KMS-11 (cell line): ENCODE measurements around the gene PTH1R.

Experiments used
- H2AFZ ChIP-seq: fragments of 200-600 bp; sonication (generic); 2 replicates; pipeline ENCODE4 v1.6.1; 2016; ENCODE audit warnings: antibody characterized with exemption, mixed run types, low read depth
- H3K27ac ChIP-seq: fragments of 200-600 bp; sonication (generic); 2 replicates; pipeline ENCODE4 v1.6.1; 2016; ENCODE audit warnings: mild to moderate bottlenecking, mixed run types
- H3K27me3 ChIP-seq: fragments of 200-600 bp; sonication (generic); 2 replicates; pipeline ENCODE4 v1.6.1; 2017; ENCODE audit warnings: mild to moderate bottlenecking, low read depth, mixed run types, moderate library complexity; ENCODE audit not compliant: insufficient read depth
- H3K36me3 ChIP-seq: fragments of 200-600 bp; sonication (generic); 2 replicates; pipeline ENCODE4 v1.6.1; 2017; ENCODE audit warnings: mild to moderate bottlenecking, mixed run types; ENCODE audit not compliant: insufficient read depth
- H3K4me1 ChIP-seq: fragments of 200-600 bp; sonication (generic); 2 replicates; pipeline ENCODE4 v1.6.1; 2016; ENCODE audit warnings: mild to moderate bottlenecking, low read depth, mixed run types; ENCODE audit not compliant: poor library complexity, severe bottlenecking
- H3K4me2 ChIP-seq: fragments of 200-600 bp; sonication (generic); 2 replicates; pipeline ENCODE4 v1.7.0; 2016; ENCODE audit warnings: mild to moderate bottlenecking, mixed run types
- H3K4me3 ChIP-seq: fragments of 200-600 bp; sonication (generic); IDR thresholded peaks from 2 replicates; pipeline ENCODE4 v1.6.1; 2017; ENCODE audit warnings: low read depth, low read length, mixed read lengths; ENCODE audit not compliant: insufficient read depth
- H3K79me2 ChIP-seq: fragments of 200-600 bp; sonication (generic); 2 replicates; pipeline ENCODE4 v1.6.1; 2016; ENCODE audit warnings: low read depth, mixed run types; ENCODE audit not compliant: insufficient read depth
- H3K9ac ChIP-seq: fragments of 200-600 bp; sonication (generic); 2 replicates; pipeline ENCODE4 v1.6.1; 2016; ENCODE audit warnings: mild to moderate bottlenecking, mixed run types
- H4K20me1 ChIP-seq: fragments of 200-600 bp; sonication (generic); 2 replicates; pipeline ENCODE4 v1.6.1; 2016; ENCODE audit warnings: mild to moderate bottlenecking, mixed run types; ENCODE audit not compliant: insufficient read depth
- TF ChIP-seq, protein P1 (sequence below): fragments of 200-600 bp; sonication (generic); conservative IDR thresholded peaks from 2 replicates; pipeline ENCODE4 v1.6.1; 2017; ENCODE audit warnings: low read depth, mild to moderate bottlenecking, antibody characterized with exemption, low read length, moderate library complexity, mixed read lengths

Gene PTH1R

GRCh38 chr3:46944191-46944590 lies 66.7 kb downstream of the PTH1R start:
- Histone ChIP-seq H4K20me1 (no peaks in the 10 kb centered on the region), H3K27ac (no peak overlapping the region), H3K79me2 (peaks cover 30% of the 10 kb centered on the region; the same call in 1 of the 2 replicates), H3K4me2 (no peak overlapping the region), H3K36me3 (no peaks in the 10 kb centered on the region), H3K4me1 (peaks cover 3% of the 10 kb centered on the region), H3K4me3 (no peak overlapping the region), H3K9ac (no peak overlapping the region), H3K27me3 (no peaks in the 10 kb centered on the region), H2AFZ (no peak overlapping the region)
- TF ChIP-seq, protein P1, sequence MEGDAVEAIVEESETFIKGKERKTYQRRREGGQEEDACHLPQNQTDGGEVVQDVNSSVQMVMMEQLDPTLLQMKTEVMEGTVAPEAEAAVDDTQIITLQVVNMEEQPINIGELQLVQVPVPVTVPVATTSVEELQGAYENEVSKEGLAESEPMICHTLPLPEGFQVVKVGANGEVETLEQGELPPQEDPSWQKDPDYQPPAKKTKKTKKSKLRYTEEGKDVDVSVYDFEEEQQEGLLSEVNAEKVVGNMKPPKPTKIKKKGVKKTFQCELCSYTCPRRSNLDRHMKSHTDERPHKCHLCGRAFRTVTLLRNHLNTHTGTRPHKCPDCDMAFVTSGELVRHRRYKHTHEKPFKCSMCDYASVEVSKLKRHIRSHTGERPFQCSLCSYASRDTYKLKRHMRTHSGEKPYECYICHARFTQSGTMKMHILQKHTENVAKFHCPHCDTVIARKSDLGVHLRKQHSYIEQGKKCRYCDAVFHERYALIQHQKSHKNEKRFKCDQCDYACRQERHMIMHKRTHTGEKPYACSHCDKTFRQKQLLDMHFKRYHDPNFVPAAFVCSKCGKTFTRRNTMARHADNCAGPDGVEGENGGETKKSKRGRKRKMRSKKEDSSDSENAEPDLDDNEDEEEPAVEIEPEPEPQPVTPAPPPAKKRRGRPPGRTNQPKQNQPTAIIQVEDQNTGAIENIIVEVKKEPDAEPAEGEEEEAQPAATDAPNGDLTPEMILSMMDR: no peak

DNA sequence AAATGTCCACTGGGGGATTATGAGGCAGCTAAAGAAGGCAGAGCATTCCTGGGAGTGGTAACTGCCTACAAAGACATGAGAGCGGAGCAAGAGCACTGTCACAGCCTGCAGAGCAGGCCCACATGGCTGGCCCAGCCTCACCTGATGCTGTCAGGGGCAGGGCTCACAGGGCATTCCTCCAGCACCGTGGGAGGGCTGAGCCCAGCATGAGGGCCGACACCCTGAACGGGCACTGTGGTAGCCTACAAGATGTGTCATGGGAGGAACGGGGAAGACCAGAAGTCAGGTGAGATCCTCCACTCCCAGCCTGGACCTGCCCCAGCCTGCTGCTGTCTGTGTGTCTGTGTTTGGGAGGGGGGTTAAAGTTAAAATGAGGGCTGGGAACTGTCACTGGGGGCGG lies 68.9 kb downstream of the PTH1R start:
- Histone ChIP-seq H3K27ac (no peak overlapping the region), H4K20me1 (no peaks in the 10 kb centered on the region), H3K27me3 (no peaks in the 10 kb centered on the region), H3K4me2 (no peak overlapping the region), H3K4me1 (peaks cover 16% of the 10 kb centered on the region), H3K79me2 (peaks cover 49% of the 10 kb centered on the region; the same call in 1 of the 2 replicates), H2AFZ (no peak overlapping the region), H3K36me3 (no peaks in the 10 kb centered on the region), H3K4me3 (no peak overlapping the region), H3K9ac (no peak overlapping the region)
- TF ChIP-seq, protein P1: no peak

- H3K4me3 ChIP-seq: no peak overlapping the region
- H3K4me1 ChIP-seq: peaks cover 16% of the 10 kb centered on the region
- H3K36me3 ChIP-seq: no peaks in the 10 kb centered on the region
- TF ChIP-seq, protein P1: no peak
- H3K27ac ChIP-seq: no peak overlapping the region
- no peak overlapping the region for H3K9ac ChIP-seq
- H4K20me1 ChIP-seq: no peaks in the 10 kb centered on the region
- H3K4me2 ChIP-seq: no peak overlapping the region
- H3K79me2 ChIP-seq: peaks cover 52% of the 10 kb centered on the region; the same call in 1 of the 2 replicates
- no peak overlapping the region for H2AFZ ChIP-seq
- H3K27me3 ChIP-seq: no peaks in the 10 kb centered on the region
Measured at GRCh38 chr3:46946856-46947545, 69.5 kb downstream of the PTH1R start.

GRCh38 chr3:46947546-46947901 lies 70.0 kb downstream of the PTH1R start:
- Histone ChIP-seq H3K27me3 (no peaks in the 10 kb centered on the region), H3K4me2 (no peak overlapping the region), H3K9ac (no peak overlapping the region), H3K36me3 (no peaks in the 10 kb centered on the region), H3K79me2 (peaks cover 57% of the 10 kb centered on the region; the same call in 1 of the 2 replicates), H2AFZ (no peak overlapping the region), H4K20me1 (no peaks in the 10 kb centered on the region), H3K27ac (no peak overlapping the region), H3K4me3 (no peak overlapping the region), H3K4me1 (peaks cover 16% of the 10 kb centered on the region)
- TF ChIP-seq, protein P1: no peak
